HepG2 (cell line): ENCODE measurements around the gene ULK3. TPM values are rescaled to one million over a fixed set of nuclear protein-coding genes. Genes with fewer than 3 reads are reported as not detected.

Experiments used
- HOXD1 ChIP-seq: sonication (generic); formaldehyde crosslinking; IDR thresholded peaks from 2 replicates; pipeline ENCODE4 v1.5.0; 2020; ENCODE audit warnings: missing genetic modification reagents
- PRDM10 ChIP-seq: sonication (generic); formaldehyde crosslinking; IDR thresholded peaks from 2 replicates; pipeline ENCODE4 v1.4.0; 2020; ENCODE audit warnings: low read depth, missing genetic modification reagents
- ZFP90 ChIP-seq: sonication (generic); formaldehyde crosslinking; IDR thresholded peaks from 2 replicates; pipeline ENCODE4 v1.8.0; 2022; ENCODE audit warnings: missing genetic modification reagents, mild to moderate bottlenecking, inconsistent platforms, borderline replicate concordance
- ZNF784 ChIP-seq: sonication (generic); formaldehyde crosslinking; IDR thresholded peaks from 2 replicates; pipeline ENCODE4 v1.5.1; 2020; ENCODE audit warnings: missing genetic modification reagents, mild to moderate bottlenecking, borderline replicate concordance
- polyA plus RNA-seq, 8 experiments: library from polyadenylated mRNA; depleted of rRNA in 3 of 8; stranded (reverse) in 7 of 8; unstranded in 1 of 8; fragments of >200 nt; fragmentation: Illumina TruSeq in 4 of 8; extraction: Trizol in 4 of 8; gene quantifications; 2 replicates each; pipeline versions ENCODE4 v1.2.1 to v1.2.3, GENCODE V29; 2011 to 2016; ENCODE audit warnings: low read depth in 4 of 8, missing spikeins in 1 of 8, mixed read lengths in 1 of 8; ENCODE audit not compliant: insufficient read depth in 1 of 8
- total RNA-seq, 5 experiments: library from RNA; depleted of rRNA; stranded (reverse); fragments of >200 nt; fragmentation: Illumina TruSeq; extraction: Trizol; gene quantifications; 2 replicates each; pipeline ENCODE4 v1.2.3, GENCODE V29; 2016; ENCODE audit warnings: low read depth in 1 of 5
- TF ChIP-seq, protein P1 (sequence below): sonication (generic); formaldehyde crosslinking; IDR thresholded peaks from 2 replicates; pipeline ENCODE4 v1.5.0; 2020; ENCODE audit warnings: mild to moderate bottlenecking, missing genetic modification reagents
- TF ChIP-seq, protein P2 (sequence below): sonication (generic); formaldehyde crosslinking; IDR thresholded peaks from 2 replicates; pipeline ENCODE4 v1.8.1; 2022; ENCODE audit warnings: low read depth, mild to moderate bottlenecking, missing genetic modification reagents
- TF ChIP-seq, protein P3 (sequence below): sonication (generic); formaldehyde crosslinking; IDR thresholded peaks from 2 replicates; pipeline ENCODE4 v1.4.0; 2020; ENCODE audit warnings: missing genetic modification reagents, borderline replicate concordance

The ULK3 gene
- total and polyA plus RNA-seq, 2 of the 13 experiments (the other 11 are each of a cell fraction or from before 2014, with no cell fraction given) = 15.2 to 23.7 TPM

GRCh38 chr15:74873036-74873755, 30.2 kb upstream of the ULK3 start, which contains the start of gene SCAMP2 (continued):
- no peak for TF ChIP-seq ZFP90 (CRISPR knock-in tag)
- TF ChIP-seq PRDM10 (CRISPR knock-in tag) = no peak
- TF ChIP-seq, protein P1, sequence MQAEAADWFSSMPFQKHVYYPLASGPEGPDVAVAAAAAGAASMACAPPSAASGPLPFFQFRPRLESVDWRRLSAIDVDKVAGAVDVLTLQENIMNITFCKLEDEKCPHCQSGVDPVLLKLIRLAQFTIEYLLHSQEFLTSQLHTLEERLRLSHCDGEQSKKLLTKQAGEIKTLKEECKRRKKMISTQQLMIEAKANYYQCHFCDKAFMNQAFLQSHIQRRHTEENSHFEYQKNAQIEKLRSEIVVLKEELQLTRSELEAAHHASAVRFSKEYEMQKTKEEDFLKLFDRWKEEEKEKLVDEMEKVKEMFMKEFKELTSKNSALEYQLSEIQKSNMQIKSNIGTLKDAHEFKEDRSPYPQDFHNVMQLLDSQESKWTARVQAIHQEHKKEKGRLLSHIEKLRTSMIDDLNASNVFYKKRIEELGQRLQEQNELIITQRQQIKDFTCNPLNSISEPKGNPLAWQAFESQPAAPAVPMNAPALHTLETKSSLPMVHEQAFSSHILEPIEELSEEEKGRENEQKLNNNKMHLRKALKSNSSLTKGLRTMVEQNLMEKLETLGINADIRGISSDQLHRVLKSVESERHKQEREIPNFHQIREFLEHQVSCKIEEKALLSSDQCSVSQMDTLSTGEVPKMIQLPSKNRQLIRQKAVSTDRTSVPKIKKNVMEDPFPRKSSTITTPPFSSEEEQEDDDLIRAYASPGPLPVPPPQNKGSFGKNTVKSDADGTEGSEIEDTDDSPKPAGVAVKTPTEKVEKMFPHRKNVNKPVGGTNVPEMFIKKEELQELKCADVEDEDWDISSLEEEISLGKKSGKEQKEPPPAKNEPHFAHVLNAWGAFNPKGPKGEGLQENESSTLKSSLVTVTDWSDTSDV (CRISPR knock-in tag) = peak; percentile 77; the same call in 1 of the 2 replicates
- TF ChIP-seq, protein P2, sequence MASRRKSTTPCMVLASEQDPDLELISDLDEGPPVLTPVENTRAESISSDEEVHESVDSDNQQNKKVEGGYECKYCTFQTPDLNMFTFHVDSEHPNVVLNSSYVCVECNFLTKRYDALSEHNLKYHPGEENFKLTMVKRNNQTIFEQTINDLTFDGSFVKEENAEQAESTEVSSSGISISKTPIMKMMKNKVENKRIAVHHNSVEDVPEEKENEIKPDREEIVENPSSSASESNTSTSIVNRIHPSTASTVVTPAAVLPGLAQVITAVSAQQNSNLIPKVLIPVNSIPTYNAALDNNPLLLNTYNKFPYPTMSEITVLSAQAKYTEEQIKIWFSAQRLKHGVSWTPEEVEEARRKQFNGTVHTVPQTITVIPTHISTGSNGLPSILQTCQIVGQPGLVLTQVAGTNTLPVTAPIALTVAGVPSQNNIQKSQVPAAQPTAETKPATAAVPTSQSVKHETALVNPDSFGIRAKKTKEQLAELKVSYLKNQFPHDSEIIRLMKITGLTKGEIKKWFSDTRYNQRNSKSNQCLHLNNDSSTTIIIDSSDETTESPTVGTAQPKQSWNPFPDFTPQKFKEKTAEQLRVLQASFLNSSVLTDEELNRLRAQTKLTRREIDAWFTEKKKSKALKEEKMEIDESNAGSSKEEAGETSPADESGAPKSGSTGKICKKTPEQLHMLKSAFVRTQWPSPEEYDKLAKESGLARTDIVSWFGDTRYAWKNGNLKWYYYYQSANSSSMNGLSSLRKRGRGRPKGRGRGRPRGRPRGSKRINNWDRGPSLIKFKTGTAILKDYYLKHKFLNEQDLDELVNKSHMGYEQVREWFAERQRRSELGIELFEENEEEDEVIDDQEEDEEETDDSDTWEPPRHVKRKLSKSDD (CRISPR knock-in tag) = no peak
- TF ChIP-seq, protein P3, sequence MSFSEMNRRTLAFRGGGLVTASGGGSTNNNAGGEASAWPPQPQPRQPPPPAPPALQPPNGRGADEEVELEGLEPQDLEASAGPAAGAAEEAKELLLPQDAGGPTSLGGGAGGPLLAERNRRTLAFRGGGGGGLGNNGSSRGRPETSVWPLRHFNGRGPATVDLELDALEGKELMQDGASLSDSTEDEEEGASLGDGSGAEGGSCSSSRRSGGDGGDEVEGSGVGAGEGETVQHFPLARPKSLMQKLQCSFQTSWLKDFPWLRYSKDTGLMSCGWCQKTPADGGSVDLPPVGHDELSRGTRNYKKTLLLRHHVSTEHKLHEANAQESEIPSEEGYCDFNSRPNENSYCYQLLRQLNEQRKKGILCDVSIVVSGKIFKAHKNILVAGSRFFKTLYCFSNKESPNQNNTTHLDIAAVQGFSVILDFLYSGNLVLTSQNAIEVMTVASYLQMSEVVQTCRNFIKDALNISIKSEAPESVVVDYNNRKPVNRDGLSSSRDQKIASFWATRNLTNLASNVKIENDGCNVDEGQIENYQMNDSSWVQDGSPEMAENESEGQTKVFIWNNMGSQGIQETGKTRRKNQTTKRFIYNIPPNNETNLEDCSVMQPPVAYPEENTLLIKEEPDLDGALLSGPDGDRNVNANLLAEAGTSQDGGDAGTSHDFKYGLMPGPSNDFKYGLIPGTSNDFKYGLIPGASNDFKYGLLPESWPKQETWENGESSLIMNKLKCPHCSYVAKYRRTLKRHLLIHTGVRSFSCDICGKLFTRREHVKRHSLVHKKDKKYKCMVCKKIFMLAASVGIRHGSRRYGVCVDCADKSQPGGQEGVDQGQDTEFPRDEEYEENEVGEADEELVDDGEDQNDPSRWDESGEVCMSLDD = no peak
- peak; percentile 65; the same call in 1 of the 2 replicates for TF ChIP-seq HOXD1 (CRISPR knock-in tag)
- no peak for TF ChIP-seq ZNF784
